Type B pancreatic cell (in vitro differentiated cells): ENCODE data around the gene ZP1. TPM values are rescaled to one million over a fixed set of nuclear protein-coding genes. Genes with fewer than 3 reads are reported as not detected.
"Not testable (repeated sequence)": the region's sequence is repeated elsewhere in the genome, so short reads cannot be mapped to it uniquely, and the experiment has no call there.

ENCODE experiments used
- DNase-seq: peaks from one replicate; pipeline ENCODE4 v3.0.0; 2021; ENCODE audit warnings: mixed read lengths; ENCODE audit not compliant: unreplicated experiment; ENCODE audit errors: extremely low spot score
- H3K27ac Mint-ChIP-seq: 2 replicates; pipeline ENCODE4 v1.8.0; 2021; ENCODE audit warnings: mild to moderate bottlenecking, mixed read lengths
- H3K27me3 Mint-ChIP-seq: 2 replicates; pipeline ENCODE4 v1.8.0; 2021; ENCODE audit warnings: mixed read lengths
- H3K36me3 Mint-ChIP-seq: 2 replicates; pipeline ENCODE4 v1.8.0; 2021; ENCODE audit warnings: mixed read lengths
- H3K4me1 Mint-ChIP-seq: one replicate; pipeline ENCODE4 v1.8.0; 2021; ENCODE audit warnings: mixed read lengths; ENCODE audit not compliant: unreplicated experiment
- H3K4me3 Mint-ChIP-seq: 2 replicates; pipeline ENCODE4 v1.8.0; 2021; ENCODE audit warnings: mild to moderate bottlenecking, mixed read lengths
- H3K9me3 Mint-ChIP-seq: 2 replicates; pipeline ENCODE4 v1.8.0; 2021; ENCODE audit warnings: mixed read lengths
- CTCF ChIP-seq: fragments of 200-600 bp; sonication (generic); conservative IDR thresholded peaks from 2 replicates; pipeline ENCODE4 v1.5.0; 2021; ENCODE audit warnings: antibody characterized with exemption, mild to moderate bottlenecking
- long read RNA-seq: library from polyadenylated mRNA; unstranded; transcript quantifications from one replicate; pipeline ENCODE4 v2.0.0, GENCODE V29; 2020
- total RNA-seq: library from RNA; stranded (reverse); gene quantifications from 2 replicates; pipeline ENCODE4 v1.2.1, GENCODE V29; 2021; ENCODE audit warnings: low replicate concordance

Gene ZP1
- not detected in 2 replicates for total RNA-seq
- long read RNA-seq = 0 reads

DNA sequence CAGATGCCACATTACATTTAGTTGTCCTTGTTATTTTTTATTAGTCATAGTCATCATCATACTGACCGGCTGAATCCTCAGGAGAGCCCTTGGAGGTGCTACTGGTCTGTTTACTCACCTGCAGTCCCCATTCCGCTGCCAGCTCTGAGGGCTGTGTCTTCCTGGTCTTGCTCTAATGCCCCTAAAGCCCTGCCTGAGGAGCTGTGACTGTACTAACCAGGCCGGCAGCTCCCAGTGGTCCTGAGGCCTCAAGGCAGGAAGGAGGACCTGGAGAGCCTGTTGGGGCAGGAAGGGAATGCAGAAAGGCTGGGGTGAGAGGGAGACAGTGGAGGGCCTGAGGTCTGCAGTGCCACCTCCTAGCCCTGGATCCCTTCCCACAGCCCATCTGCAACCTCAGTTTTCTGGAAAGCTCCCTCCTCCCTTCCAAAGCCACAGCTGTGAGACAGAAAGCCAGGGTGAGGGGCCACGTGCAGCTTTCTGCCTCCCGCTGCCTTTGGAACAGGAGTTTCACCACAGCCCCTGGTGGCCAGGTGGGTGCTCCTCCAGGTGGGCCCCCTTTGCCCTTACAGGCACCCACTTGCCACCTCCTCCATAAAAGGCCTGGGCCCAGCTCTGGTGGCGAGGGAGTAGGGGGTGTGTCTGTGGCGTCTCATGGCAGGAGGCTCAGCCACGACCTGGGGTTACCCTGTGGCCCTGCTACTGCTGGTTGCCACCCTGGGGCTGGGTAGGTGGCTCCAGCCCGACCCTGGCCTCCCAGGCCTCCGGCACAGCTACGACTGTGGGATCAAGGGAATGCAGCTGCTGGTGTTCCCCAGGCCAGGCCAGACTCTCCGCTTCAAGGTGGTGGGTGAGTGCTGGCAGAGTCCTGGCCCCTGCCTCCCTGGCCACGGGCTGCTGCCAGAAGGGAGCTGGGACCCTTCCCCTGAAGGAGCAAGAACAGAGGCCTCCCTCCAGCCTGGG lies at the start of gene ZP1:
Gene ZP1 (plus strand): TSS at position 632 of the 960 bp plus-strand sequence. CDS start 20 bp downstream, at position 652.
- Mint-ChIP-seq H3K36me3 (no peaks in the 10 kb centered on the region), H3K27me3 (no peaks in the 10 kb centered on the region), H3K27ac (no peak within 1 kb of the TSS), H3K4me1 (peaks cover 10% of the 10 kb centered on the region), H3K9me3 (no peaks in the 10 kb centered on the region), H3K4me3 (no peak within 1 kb of the TSS)
- DNase-seq = no peak
- no peak for TF ChIP-seq CTCF

GRCh38 chr11:60818057-60818456 lies 49.3 kb upstream of the ZP1 start:
- Mint-ChIP-seq H3K9me3 (no peaks in the 10 kb centered on the region), H3K4me3 (no peak overlapping the region), H3K36me3 (no peaks in the 10 kb centered on the region), H3K27ac (no peak overlapping the region), H3K27me3 (peaks cover 4% of the 10 kb centered on the region), H3K4me1 (no peaks in the 10 kb centered on the region)
- no peak for DNase-seq
- no peak for TF ChIP-seq CTCF

DNA sequence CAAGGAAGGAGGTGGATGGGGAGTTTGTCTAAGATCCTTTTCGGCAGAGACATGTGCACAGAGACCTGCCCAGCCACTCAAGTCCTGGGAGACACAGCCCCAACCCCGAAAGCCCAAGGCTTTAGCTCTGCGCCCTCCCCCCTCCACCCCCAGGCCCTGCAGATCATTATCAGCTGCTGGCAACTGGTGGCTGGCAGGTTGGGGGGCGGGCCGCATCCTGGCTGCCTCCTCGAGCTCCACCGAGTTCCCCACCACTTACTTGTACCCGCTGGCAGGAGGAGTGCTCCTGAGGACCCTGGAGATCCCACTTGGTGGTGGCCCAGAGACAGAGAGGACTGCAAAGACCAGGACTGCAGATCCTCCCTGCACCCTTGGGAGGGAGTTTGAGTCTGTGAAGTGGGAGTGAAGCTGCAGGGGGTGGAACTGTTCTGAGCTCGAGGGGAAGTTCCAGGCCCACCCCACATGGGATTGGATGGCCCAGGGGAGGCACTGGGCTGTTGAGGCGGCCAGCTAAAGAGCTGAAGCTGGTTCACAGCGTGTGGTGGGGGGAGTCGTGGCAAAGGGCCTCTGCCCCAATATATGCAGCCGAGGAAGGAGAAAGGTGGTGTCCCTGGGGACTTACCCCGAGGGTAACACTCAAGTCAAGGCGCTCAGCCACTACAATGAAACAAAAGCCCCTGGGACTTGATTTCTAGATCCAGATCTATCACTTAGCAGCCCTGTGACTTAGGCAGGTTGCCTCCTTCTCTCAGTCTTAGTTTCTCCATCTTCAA lies 45.3 kb upstream of the ZP1 start:
- H3K4me1 Mint-ChIP-seq = no peaks in the 10 kb centered on the region
- no peaks in the 10 kb centered on the region for H3K27me3 Mint-ChIP-seq
- no peak overlapping the region for H3K4me3 Mint-ChIP-seq
- no peaks in the 10 kb centered on the region for H3K36me3 Mint-ChIP-seq
- no peak for TF ChIP-seq CTCF
- no peak for DNase-seq
- H3K27ac Mint-ChIP-seq = no peak overlapping the region
- H3K9me3 Mint-ChIP-seq = no peaks in the 10 kb centered on the region

- H3K4me1 Mint-ChIP-seq, H3K27ac Mint-ChIP-seq, H3K36me3 Mint-ChIP-seq, DNase-seq, H3K4me3 Mint-ChIP-seq, H3K27me3 Mint-ChIP-seq, H3K9me3 Mint-ChIP-seq: not testable (repeated sequence)
These were observed 43.5 kb upstream of the ZP1 start for GRCh38 chr11:60823745-60824306.

GRCh38 chr11:60825118-60825517 lies 42.2 kb upstream of the ZP1 start:
- no peak for DNase-seq
- H3K9me3 Mint-ChIP-seq = no peaks in the 10 kb centered on the region
- no peak overlapping the region for H3K27ac Mint-ChIP-seq
- TF ChIP-seq CTCF = no peak
- no peaks in the 10 kb centered on the region for H3K36me3 Mint-ChIP-seq
- no peaks in the 10 kb centered on the region for H3K4me1 Mint-ChIP-seq
- no peaks in the 10 kb centered on the region for H3K27me3 Mint-ChIP-seq
- H3K4me3 Mint-ChIP-seq = no peak overlapping the region
